GM12874 (cell line): ENCODE results near the gene PDE1A.

Experiments used
- CTCF ChIP-seq: IDR thresholded peaks from 2 replicates; pipeline ENCODE4 v1.5.1; 2011; ENCODE audit warnings: low read depth, mild to moderate bottlenecking, control low read depth, low read length, moderate library complexity; ENCODE audit not compliant: insufficient read depth

Gene PDE1A

GRCh38 chr2:182428476-182428875 lies 1.6 kb upstream of the PDE1A start:
- no peak for TF ChIP-seq CTCF

GRCh38 chr2:182426082-182426917 lies 536 bp downstream of the PDE1A start:
- TF ChIP-seq CTCF = no peak

GRCh38 chr2:182422864-182423263 lies 4.0 kb downstream of the PDE1A start:
- TF ChIP-seq CTCF = no peak

- no peak for TF ChIP-seq CTCF
These were observed 6.2 kb downstream of the PDE1A start for GRCh38 chr2:182420669-182421068.

- no peak for TF ChIP-seq CTCF
These were observed 10.0 kb downstream of the PDE1A start for GRCh38 chr2:182416861-182417260.

- TF ChIP-seq CTCF = no peak
These were observed 10.6 kb downstream of the PDE1A start for GRCh38 chr2:182416191-182416590.

GRCh38 chr2:182415771-182416170 lies 11.1 kb downstream of the PDE1A start:
- no peak for TF ChIP-seq CTCF

- TF ChIP-seq CTCF = no peak
These were observed 14.0 kb downstream of the PDE1A start for GRCh38 chr2:182412858-182413257.
